Superior temporal gyrus (tissue), 1 donor: Measurements from ENCODE around the gene CAP1.
"Not testable (repeated sequence)": the region's sequence is repeated elsewhere in the genome, so short reads cannot be mapped to it uniquely, and the experiment has no call there.

ENCODE experiments used
- DNase-seq: peaks from one replicate; pipeline ENCODE4 v3.0.0-alpha.2; 2016; ENCODE audit errors: extremely low spot score

Gene CAP1

DNA sequence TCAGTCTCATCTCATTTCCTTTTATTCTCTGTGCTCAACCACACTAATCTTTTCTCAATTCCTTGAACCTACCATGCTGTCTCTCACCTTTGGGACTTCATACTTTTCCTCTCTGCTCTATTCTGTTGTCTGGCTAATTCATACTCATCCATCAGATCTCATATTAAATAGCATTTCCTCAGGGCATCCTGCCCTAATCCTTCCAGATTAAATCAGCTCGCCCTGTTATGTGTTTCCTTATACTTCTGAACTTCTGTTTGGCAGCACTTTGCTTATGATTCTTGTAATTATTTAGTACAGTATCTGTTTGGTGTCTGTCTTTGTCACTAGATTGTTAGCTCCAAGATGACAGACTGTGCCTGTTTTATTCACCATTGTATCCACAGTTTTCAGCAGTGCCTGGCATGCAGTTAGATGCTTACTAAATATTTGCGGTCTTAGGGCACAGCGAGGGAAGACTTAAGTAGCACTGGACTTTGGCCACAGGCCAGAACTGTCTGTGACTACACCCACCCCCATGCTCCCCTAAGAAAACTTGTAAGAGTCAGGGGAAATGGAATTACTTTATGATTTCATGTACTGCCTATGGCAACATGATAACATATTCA, 9.9 kb upstream of the CAP1 start:
- DNase-seq = no peak

DNA sequence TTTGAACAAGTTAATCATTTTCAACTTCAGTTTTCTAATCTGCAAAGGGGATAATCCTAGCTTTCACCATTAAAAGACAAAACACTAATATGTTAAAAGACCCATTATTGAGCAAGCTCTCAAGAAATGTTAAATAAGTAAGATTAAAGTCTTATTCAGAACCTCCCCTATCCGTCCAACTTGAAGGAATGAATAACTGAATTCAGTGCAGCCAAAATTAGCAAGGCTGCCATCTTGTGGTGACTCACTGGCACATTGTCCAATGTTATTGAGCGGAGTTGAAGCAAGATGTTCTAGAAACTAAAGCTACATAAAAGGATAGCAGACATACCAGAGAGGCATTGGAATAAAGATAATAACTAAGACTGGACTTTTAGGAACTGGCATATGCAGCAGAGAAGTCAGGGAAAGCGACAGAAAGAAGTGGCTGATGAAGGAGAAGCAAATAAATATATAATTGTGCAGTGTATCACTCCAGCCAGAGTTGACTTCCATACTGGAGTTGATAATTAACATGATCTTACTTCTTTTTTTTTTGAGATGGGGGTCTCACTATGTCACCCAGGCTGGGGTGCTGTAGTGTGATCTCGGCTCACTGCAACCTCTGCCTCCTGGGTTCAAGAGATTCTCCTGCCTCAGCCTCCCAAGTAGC, 8.2 kb upstream of the CAP1 start:
- peak; percentile 87 for DNase-seq

DNA sequence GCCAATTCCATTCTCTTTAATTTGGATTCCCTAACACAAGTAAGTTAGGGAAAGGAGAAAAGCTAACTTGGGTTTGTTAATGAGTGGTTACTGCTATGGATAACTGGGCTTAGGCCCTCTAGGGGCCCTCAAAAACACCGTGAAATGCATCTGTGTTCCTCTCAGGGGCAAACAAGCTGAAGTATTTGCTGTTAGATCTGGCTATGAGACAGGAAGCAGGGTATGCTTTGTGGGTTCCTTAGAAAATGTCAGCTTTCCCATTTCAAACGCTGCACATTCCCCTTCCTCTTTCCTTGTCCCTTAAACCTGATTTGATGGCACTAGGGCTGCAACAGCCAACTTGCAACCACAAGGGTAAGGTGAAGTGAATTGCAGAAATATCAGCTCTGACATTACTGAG, 5.7 kb upstream of the CAP1 start:
- DNase-seq = no peak

DNA sequence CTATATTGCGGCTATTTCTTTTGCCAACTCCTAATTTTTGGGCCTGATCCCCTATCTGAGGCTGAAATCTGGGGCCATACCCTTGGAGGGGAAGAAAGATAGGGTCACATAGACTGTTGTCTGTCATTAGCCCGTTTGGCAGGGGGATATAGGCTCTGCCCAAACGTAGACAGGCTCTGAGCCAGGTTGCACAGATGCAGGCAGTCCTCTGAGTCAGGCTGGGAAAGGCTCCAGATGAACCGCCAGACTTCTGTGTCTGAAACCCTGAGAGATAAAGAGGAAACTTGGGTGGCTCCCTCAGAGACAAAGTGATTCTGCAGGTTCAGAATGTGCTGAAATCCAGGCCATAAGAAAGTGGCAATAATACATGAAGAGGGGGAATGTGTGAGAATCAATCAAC, 4.0 kb upstream of the CAP1 start:
- DNase-seq = peak; percentile 65

DNA sequence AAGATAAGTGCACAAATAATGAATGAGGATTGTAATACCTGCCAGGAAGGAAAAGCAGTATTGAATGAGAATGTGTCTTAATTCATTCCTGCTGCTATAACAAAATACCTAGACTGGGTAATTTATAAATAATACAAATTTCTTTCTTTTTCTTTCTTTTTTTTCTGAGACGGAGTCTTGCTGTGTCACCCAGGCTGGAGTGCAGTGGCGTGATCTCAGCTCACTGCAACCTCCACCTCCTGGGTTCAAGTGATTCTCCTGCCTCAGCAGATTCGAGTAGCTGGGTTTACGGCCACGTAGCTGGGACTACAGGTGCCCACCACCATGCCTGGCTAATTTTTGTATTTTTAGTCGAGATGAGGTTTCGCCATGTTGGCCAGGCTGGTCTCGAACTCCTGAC, 3.3 kb upstream of the CAP1 start:
- DNase-seq = not testable (repeated sequence)

DNA sequence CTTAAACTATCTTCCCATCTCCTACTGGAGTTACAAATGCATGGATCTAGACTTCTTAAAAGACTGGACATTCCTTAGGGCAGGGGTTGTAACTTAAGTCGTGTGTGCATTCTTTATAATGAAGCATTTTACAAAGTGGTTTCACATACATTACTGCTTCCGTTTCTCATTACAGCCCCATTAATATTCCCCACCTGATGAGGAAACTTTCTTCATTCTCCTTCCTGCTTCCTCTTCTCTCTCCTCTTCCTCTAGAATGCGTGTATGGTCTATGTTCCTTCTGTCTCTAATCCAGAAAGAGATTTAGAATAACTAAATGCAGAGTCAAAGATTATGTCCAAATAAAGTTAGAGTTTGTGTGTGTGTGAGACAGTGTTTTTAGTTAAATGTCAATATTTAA, 1.8 kb upstream of the CAP1 start:
- DNase-seq = no peak

DNA sequence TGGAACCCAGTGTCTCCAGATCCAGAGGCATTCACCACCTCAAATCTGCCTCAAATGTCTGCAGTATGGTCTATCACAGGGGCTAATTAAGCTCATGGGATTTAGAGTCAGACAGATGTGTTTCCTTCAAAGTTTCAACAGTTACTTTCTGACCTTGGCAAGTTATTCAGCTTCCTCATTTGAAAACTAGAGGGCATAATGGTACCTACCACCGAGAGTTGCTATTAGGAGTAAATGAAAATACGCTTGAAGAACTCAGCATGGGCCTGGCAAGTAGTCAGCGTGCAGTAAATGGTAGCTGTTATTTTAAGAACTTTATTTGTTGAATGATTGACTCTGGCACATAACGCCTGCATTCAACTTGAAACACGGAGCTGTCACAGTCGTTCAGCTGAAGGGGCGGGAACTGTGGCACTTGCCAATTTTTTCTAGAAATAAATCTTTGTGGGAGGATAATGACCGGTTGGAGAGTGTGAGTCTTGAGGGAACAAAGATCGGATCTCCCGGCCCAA, 1.2 kb upstream of the CAP1 start:
- peak; percentile 61 for DNase-seq

DNA sequence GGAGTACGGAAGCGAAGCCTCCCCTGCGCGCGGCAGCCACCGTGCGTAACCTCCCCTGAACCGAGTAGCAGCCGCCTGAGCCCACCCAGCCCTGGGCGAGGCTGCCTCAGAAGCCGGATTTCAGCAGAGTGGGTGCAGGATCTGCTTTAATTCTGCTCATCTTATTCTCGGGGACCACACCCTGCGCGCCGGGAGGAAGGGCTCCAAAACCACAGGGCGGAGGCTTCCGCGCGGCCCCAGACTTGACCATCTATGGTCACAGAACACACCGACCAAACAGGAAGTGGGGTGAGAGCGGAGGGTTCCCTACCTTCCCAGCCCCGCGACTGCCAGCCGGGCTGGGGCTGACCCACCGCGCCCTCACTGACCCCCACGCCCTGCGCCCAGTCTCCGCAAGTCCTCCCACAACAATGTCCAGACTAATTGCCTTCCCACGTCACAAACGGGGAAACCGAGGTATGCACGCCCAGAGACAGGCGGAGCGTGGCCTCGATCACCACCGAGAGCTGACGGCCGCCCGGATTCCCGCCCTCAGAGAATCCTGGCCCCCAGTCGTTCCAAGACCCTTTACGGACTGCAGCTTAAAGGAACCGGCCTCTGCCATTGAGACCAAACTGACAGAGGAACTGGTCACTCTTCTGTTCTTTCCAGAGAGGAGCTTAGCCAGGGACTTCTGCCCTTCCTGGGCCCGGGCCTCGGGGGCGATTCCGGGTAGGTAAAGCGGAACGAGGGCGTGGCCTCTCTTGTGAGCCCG, 595 bp upstream of the CAP1 start:
- DNase-seq = no peak

DNA sequence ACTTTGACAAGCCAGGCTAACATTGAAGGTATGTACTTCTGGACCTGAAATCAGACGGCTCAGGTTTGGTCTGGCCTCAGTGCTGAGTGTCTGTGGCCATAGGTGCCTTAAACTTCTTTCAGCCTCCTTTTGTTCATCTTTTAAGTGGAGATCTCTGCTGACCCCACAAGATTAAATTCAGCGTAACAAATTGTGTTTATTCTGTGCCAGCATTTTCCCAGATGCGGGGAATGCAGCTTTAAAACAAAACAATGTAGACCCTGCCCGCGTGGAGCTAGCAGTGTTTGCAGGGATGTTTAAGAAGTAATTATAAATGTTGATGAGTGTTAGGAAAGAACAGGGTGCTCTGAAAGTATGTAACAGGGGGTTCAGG, 923 bp downstream of the CAP1 start:
- no peak for DNase-seq

DNA sequence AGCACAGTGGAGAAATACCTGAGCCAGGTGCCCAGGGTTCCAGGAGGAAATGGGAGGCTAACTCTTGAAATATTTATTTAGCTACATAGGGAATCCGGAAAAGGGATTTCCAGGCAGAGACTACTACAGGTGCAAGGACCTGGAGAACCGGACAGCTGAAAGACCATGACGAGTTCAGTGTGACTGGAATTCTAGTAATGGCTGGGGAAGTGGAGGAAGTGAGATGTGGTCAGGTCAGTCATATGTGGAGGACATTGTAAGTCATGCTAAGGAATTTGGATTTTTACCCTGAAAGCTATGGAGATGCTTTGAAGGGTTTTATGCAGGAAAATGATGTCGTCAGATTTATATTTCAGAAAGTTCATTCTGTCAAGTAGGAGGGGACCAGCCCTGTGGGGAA, 1.8 kb downstream of the CAP1 start:
- no peak for DNase-seq

DNA sequence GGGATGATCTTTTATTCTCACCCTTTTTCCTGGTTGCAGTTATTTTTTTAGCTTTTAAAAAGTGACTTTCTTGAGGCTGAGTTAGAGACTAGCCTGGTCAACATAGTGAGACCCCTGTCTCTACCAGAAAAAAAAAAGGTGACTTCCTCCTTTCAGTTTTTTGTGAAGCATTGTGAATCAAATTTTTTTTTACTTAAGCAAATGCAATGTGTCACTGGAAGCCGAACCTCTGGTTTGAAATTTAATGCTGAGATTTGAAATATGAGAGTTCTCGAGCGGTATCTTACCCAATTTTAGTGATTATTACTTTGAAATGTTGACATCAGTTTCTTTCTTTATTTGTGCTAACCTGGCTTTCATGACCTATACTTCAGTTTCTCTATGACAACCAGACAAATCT, 3.6 kb downstream of the CAP1 start:
- DNase-seq = no peak

DNA sequence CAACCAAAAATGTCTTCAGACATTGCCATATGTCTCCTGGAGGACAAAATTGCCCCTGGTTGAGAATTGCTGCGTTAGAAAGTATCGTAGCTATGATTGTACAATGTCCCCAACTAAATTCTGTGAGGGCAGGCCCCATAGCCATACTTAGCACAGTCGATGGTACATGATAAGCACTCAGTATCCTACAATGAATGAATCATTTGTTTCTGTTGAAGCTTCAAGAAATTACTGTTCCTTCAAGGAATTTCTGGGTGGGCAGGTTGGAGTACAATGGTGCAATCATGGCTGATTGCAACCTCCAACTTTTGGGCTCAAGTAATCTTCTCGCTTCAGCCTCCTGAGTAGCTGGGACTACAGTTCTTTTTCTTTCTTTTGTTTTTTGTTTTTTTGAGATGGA, 4.7 kb downstream of the CAP1 start:
- no peak for DNase-seq

DNA sequence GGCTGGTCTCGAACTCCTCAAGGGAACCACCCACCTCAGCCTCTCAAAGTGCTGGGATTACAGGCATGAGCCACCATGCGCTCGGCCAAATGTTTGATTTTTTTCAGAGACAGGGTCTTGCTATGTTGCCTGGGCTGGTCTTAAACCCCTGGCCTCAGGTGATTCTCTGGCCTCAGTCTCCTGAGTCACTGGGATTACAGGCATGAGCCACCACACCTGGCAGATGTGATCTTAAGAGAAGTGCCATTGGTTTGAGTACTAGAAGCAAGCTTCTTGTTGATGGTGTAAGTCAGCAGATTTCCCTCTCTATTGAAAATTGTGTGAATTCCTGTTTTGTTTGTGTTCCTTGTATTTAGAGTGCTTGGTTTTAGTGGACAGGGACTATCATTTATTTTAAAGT, 5.2 kb downstream of the CAP1 start:
- DNase-seq = no peak

DNA sequence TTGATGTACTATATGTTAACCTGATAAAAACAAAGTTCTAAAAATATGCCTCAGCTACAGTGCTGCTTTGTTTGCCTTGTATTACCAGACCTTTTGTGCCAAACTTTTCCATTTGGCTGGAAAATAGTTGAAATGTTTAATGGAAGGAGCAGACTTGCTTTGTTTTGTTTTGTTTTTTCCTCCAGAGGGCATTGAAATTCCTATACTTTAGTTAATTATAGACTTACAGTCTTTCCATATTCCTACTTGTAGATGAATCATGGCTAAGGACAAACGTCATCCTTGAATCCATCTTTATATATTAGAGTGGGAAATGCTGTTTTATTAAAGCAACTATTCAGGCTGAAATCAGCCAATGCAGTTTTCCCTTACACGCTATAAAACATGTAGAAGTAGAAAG, 6.7 kb downstream of the CAP1 start:
- DNase-seq = no peak

DNA sequence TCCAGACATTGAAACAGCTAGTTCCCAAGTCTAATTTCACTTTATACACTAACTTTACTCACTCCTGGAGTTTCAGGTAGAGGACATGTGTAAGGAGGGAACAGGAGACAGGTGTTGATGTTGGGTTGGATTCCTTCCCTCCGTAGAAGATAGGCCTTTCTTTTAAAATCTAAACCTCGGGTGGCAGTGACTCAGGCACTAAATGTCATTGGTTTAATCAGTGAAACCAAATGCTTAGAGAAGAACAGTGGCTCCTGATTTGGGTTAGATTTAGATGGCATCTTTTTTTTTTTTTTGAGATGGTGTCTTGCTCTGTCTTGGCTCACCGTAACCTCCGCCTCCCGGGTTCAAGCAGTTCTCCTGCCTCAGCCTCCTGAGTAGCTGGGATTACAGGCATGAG, 7.2 kb downstream of the CAP1 start:
- DNase-seq = no peak

DNA sequence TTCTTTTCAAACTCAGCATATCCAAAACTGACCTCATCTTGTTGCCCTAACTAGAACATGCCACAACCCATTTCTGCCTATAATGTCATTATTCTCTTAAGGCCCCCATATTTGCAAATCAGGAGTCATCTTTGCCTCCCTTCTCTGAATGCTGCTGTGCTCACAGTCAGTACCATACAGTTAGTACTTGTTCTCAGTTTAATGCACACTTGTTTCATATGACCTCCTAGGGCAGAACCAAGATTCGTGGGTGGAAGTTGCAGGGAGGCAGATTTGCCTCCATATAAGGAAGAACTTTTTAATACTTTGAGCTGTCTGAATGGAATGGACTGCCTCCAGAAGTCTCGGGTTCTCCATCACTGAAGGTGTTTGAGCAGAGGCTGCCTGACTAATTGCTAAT, 9.2 kb downstream of the CAP1 start:
- DNase-seq = no peak

DNA sequence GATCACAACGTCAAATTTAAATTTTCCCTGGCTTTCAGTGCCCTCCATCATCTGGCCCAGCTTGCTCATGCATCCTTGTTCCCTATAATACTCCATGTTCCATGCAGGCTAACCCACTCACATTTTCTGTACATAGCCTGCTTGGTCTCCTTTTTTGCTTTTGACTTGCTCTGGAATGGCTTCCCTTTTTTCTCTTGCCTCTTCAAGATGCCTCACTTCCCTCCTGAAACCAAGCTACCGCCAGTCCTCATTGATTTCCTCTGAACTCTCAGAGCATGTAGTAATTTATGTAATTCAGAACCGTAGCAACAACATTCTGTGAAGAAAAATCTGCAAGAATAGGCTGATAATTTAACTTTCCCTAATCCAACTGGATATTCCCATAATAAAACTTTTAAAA, 10.3 kb downstream of the CAP1 start:
- no peak for DNase-seq

DNA sequence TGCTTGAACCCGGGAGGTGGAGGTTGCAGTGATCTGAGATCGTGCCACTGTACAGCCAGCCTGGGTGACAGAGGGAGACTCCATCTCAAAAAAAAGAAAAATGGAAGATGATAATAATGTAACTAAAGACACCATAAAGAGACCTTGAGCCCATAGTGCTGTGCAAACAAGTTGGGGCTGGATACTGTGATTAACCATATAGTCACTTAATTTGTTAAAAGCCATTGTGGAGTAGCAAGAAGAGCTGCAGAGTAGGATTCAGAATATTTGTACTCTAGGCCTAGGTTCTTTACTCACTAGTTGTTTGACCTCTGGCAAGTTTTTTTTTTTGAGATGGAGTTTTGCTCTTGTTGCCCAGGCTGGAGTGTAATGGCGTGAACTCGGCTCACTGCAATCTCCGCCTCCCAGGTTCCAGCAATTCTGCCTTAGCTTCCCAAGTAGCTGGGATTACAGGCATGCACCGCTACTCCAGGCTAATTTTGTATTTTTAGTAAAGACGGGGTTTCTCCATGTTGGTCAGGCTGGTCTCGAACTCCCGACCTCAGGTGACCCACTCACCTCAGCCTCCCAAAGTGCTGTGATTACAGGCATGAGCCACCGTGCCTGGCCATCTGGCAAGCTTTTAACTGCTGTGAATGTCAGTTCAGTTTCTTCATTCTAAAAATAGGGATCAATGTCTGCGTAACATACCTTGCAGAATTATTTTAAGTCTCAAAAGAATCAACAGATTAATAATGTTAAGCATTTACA, 12.8 kb downstream of the CAP1 start:
- no peak for DNase-seq

DNA sequence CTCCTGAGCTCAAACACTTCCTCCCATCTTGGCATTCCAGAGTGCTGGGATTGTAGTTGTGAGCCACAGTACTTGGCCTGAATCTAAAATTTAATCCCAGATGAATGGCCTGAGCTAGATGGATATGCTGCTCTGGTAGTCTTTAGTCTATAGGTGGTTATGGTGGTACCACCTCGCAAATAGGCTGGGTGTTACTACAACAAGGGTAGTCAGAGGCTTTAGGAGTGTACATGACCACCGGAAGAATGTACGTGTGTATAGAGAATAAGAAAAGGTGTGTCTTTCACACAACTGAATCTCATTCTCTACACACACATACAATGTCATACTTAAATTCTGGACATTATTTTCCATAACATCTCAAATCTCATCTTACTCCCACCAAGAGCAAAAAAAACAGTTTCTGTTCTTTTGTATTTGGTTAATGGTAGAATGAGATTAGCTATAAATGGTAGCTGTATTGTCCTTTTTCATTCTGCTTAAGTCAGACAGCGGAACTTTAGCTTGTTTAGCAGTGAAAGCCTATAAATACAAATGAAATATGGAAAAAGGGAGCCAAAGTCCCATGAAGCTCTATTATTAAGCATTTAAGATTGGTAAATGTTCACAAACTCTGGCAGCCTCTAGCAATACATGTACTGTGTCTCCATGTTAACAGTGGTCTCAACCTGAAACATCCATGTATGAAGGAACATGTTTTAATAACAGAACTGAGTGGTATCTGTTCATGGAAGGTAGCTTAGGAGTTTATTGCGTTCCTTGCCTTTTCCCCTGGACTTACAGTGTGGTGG, 16.2 kb downstream of the CAP1 start:
- no peak for DNase-seq

DNA sequence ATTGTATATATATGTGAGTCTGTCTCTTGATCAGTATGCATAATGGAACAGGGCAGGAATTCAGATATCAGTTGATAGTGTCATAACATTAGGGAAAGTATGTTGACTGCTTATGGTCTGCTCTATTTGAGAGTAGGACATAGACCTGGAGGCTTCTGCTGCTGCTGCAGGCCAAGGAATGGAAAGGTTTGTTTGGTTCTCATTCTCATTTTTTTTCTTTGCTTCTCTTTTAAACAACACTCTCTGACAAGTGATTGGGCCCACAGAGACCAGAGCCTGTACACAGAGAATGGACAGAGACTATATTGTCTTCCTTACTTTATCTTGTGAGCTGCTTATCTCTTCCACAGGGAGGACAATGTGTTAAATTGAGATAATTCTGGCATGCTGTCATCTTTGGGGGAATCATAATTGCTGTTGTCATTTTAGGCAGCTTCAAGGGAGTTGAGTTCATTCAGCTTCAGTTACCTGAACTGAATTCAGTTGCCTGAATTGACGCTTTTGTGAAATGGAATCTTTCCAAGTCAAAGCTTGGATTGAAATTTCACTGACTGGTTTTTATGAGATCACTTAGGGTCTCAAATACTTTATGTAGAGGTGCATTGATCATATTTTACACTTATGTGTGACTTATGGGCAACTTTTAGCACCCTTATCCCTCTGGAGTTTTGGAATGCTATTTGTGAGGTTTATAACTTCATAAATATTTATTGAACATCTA, 16.9 kb downstream of the CAP1 start:
- no peak for DNase-seq

DNA sequence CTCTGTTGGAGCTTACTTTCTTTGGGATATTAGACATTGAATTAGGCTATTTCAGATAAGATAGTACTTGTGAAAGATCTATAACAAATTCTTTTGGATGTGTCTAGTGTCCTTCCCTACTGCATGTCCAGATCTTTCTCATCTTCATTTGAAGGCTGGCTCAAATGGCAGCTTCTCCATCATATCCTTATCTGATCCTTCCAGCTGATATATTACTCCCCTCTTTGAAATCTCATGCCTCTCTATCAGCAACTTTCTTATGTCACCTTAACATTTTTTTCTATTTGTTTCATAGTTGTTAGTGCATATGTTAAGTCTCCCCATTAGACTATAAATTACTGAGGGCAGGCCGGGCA, 17.5 kb downstream of the CAP1 start:
- no peak for DNase-seq
